ENCODE results near the gene TAF6L. TPM values are rescaled to one million over a fixed set of nuclear protein-coding genes. Genes with fewer than 3 reads are reported as not detected.

The TAF6L gene
- total RNA-seq, 4 donors from 2014 or later, result 15.6 to 29.6 (median 17.8) TPM

GRCh38 chr11:62805076-62805892 lies 34.1 kb downstream of the TAF6L start, which contains the start of gene NXF1:
TSS of gene NXF1 (minus strand) at chr11:62805440. CDS start at chr11:62805356, 84 bp downstream.
- Histone ChIP-seq H3K27me3 (no peaks in the 10 kb centered on the region), H3K4me3 (peak within 1 kb of the TSS; percentile 90 to 99 (median 94)), H3K27ac (peak within 1 kb of the TSS; percentile 93 to 97 (median 94)), H3K4me1 (peaks cover 0 to 10% (median 6%) of the 10 kb centered on the region in 4 donors), H3K36me3 (peaks cover 0 to 35% (median 0%) of the 10 kb centered on the region in 3 donors), H3K9me3 (no peaks in the 10 kb centered on the region)
- peak; percentile 95 to 98 (median 98) for DNase-seq
- TF ChIP-seq POLR2A (IDR thresholded peaks at IDR 0.05) (peak; percentile 99 to 100), CTCF (IDR thresholded peaks at IDR 0.05) (peak in 5 of 6 experiments; percentile 6 to 42 (median 24))

- Histone ChIP-seq H3K4me3 (peak overlapping the region; percentile 90 to 99 (median 94)), H3K36me3 (peaks cover 0 to 28% (median 0%) of the 10 kb centered on the region in 3 donors)
- DNase-seq, result no peak
These were observed 34.8 kb downstream of the TAF6L start for GRCh38 chr11:62805961-62806441.

GRCh38 chr11:62806611-62807121 lies 35.5 kb downstream of the TAF6L start:
- peaks cover 0 to 10% (median 6%) of the 10 kb centered on the region in 4 donors for H3K4me1 ChIP-seq
- no peaks in the 10 kb centered on the region for H3K27me3 ChIP-seq
- no peak overlapping the region for H3K4me3 ChIP-seq
- DNase-seq, result no peak
- peaks cover 0 to 21% (median 0%) of the 10 kb centered on the region in 3 donors for H3K36me3 ChIP-seq
- H3K27ac ChIP-seq, result peak overlapping the region in 2 of 4 donors; percentile 94 to 97
- H3K9me3 ChIP-seq, result no peaks in the 10 kb centered on the region
- TF ChIP-seq POLR2A (IDR thresholded peaks at IDR 0.05), result no peak
- TF ChIP-seq CTCF (IDR thresholded peaks at IDR 0.05), result no peak

More at GRCh38 chr11:62805961-62806441, 34.8 kb downstream of the TAF6L start:
- Histone ChIP-seq H3K4me1 (peaks cover 0 to 10% (median 6%) of the 10 kb centered on the region in 4 donors), H3K27me3 (no peaks in the 10 kb centered on the region), H3K9me3 (no peaks in the 10 kb centered on the region), H3K27ac (peak overlapping the region; percentile 93 to 97 (median 94))
- TF ChIP-seq POLR2A (IDR thresholded peaks at IDR 0.05) (no peak), CTCF (IDR thresholded peaks at IDR 0.05) (no peak)

- Histone ChIP-seq H3K36me3 (peaks cover 0 to 8% (median 0%) of the 10 kb centered on the region in 3 donors), H3K27me3 (no peaks in the 10 kb centered on the region), H3K27ac (no peak overlapping the region), H3K4me1 (no peaks in the 10 kb centered on the region), H3K9me3 (no peaks in the 10 kb centered on the region), H3K4me3 (no peak overlapping the region)
- DNase-seq, result no peak
- no peak for TF ChIP-seq POLR2A (IDR thresholded peaks at IDR 0.05)
- TF ChIP-seq CTCF (IDR thresholded peaks at IDR 0.05), result no peak
These were observed 39.6 kb downstream of the TAF6L start for GRCh38 chr11:62810748-62811147.

- no peaks in the 10 kb centered on the region for H3K9me3 ChIP-seq
- H3K4me1 ChIP-seq, result no peaks in the 10 kb centered on the region
- no peaks in the 10 kb centered on the region for H3K27me3 ChIP-seq
- TF ChIP-seq POLR2A (IDR thresholded peaks at IDR 0.05) (no peak), CTCF (IDR thresholded peaks at IDR 0.05) (no peak)
- no peak for DNase-seq
- H3K36me3 ChIP-seq, result peaks cover 0 to 17% (median 0%) of the 10 kb centered on the region in 3 donors
- no peak overlapping the region for H3K27ac ChIP-seq
- no peak overlapping the region for H3K4me3 ChIP-seq
These were observed 40.5 kb downstream of the TAF6L start for GRCh38 chr11:62811659-62812058.
